Gastrocnemius medialis (tissue), 4 donors: ENCODE measurements around the gene ZDHHC12. TPM values are rescaled to one million over a fixed set of nuclear protein-coding genes. Genes with fewer than 3 reads are reported as not detected.
A peak's percentile ranks its signal among the peaks of the same experiment; 100 is the strongest.

ENCODE experiments used
- ATAC-seq, 2 donors: fragments of 150-250 bp; one replicate each; pipeline ENCODE4 v1.9.1; 2016
- DNase-seq, 2 donors: peaks; one replicate each; pipeline ENCODE4 v3.0.0-alpha.2; 2019
- H3K27ac ChIP-seq, 4 donors: fragments of 200-600 bp; sonication (generic); 1 replicate in 1 of 4; 2 replicates in 3 of 4; pipeline ENCODE4 v1.5.1; 2016 to 2018; ENCODE audit warnings: mild to moderate bottlenecking in 2 of 4, moderate library complexity in 1 of 4
- H3K27me3 ChIP-seq, 3 donors: fragments of 200-600 bp; sonication (generic) in 2 of 3; 1 replicate in 1 of 3; 2 replicates in 2 of 3; pipeline versions ENCODE4 v1.5.1 to v1.6.0; 2016 to 2019; ENCODE audit warnings: mild to moderate bottlenecking in 1 of 3, moderate library complexity in 1 of 3
- H3K36me3 ChIP-seq, 2 donors: fragments of 200-600 bp; sonication (generic) in 1 of 2; one replicate each; pipeline ENCODE4 v1.5.1; 2017 to 2018
- H3K4me1 ChIP-seq, 2 donors: fragments of 200-600 bp; sonication (generic) in 1 of 2; one replicate each; pipeline ENCODE4 v1.5.1; 2016 to 2017; ENCODE audit warnings: mild to moderate bottlenecking in 2 of 2
- H3K4me3 ChIP-seq, 4 donors: fragments of 200-600 bp; sonication (generic) in 3 of 4; 1 replicate in 1 of 4; 2 replicates in 3 of 4; pipeline ENCODE4 v1.5.1; 2016 to 2019; ENCODE audit warnings: mild to moderate bottlenecking in 2 of 4
- H3K9me3 ChIP-seq, 3 donors: fragments of 200-600 bp; sonication (generic) in 2 of 3; 1 replicate in 1 of 3; 2 replicates in 2 of 3; pipeline ENCODE4 v1.5.1; 2016 to 2019
- POLR2A ChIP-seq, 2 donors: fragments of 450-650 bp; IDR thresholded peaks; one replicate each; pipeline ENCODE4 v1.6.1; 2017; ENCODE audit warnings: antibody characterized with exemption in 2 of 2, mild to moderate bottlenecking in 2 of 2, moderate library complexity in 2 of 2
- in situ Hi-C, 4 donors: fragments of 200-750 bp; cut with MboI; loops; one replicate each; pipeline versions ENCODE4 v1.15.0 to v1.8.0; 2017; ENCODE audit warnings: low sequenced_read_pairs in 4 of 4
- intact Hi-C: fragments of 100-400 bp; cut with DNase I; formaldehyde crosslinking; loops from one replicate; pipeline ENCODE4 v1.15.1; 2023; ENCODE audit warnings: low total_unique reads
- total RNA-seq, 4 donors: library from RNA; depleted of rRNA; stranded (reverse); fragments of >200 nt; gene quantifications; one replicate each; pipeline versions ENCODE4 v1.1.0 to v1.2.3, GENCODE V29; 2016
- TF ChIP-seq, protein P1 (sequence below), 5 experiments: fragments of 450-650 bp in 3 of 5; fragments of 200-600 bp in 2 of 5; sonication (generic) in 2 of 5; IDR thresholded peaks in 4 of 5; conservative IDR thresholded peaks in 1 of 5; 1 replicate in 4 of 5; 2 replicates in 1 of 5; pipeline ENCODE4 v1.5.1; 2016 to 2019; ENCODE audit warnings: antibody characterized with exemption in 5 of 5, mild to moderate bottlenecking in 3 of 5, moderate library complexity in 3 of 5

Gene ZDHHC12
- total RNA-seq, 4 donors from 2014 or later, result 8.9 to 37.3 (median 31.0) TPM

DNA sequence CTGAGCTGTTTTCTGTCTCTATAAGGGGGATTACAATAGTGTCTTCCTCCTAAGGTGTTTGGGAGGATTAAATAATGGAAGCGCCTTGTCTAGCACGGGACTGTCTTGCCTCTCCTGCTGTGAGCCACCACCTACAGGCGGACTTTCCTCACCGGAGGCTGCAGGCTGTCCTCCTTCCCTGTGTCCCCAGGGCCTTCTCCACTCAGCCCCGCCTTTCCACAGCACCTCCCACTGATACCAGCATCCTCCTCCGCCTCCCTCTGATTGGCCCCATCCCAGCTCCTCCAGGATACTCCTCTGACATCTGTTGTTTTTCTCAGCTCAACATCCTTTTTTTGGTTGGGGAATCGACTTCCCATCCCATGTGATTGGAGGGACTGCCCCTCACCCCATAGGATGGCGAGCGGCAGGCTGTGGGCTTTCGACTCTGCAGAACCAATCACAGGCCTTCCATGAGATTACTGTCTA, 851 bp upstream of the ZDHHC12 start:
- Histone ChIP-seq H3K4me1 (peaks cover 0 to 8% of the 10 kb centered on the region in 2 donors), H3K4me3 (peak overlapping the region; percentile 62 to 85 (median 76)), H3K27ac (peak overlapping the region; percentile 74 to 84 (median 80)), H3K36me3 (no peaks in the 10 kb centered on the region), H3K27me3 (no peaks in the 10 kb centered on the region), H3K9me3 (no peaks in the 10 kb centered on the region)
- in situ Hi-C loops, result no loop called here
- intact Hi-C loops, result loop anchor here (1.0 to 2.0 kb wide), 3 partner anchors 22 to 46 kb away; partner anchors contain the start of genes PKN3, SET and ZER1
- ATAC-seq (peak; percentile 18 to 32), DNase-seq (peak; percentile 28 to 63)
- peak in 1 of 2 donors; percentile 6 for TF ChIP-seq POLR2A (IDR thresholded peaks at IDR 0.05)
- TF ChIP-seq, protein P1, sequence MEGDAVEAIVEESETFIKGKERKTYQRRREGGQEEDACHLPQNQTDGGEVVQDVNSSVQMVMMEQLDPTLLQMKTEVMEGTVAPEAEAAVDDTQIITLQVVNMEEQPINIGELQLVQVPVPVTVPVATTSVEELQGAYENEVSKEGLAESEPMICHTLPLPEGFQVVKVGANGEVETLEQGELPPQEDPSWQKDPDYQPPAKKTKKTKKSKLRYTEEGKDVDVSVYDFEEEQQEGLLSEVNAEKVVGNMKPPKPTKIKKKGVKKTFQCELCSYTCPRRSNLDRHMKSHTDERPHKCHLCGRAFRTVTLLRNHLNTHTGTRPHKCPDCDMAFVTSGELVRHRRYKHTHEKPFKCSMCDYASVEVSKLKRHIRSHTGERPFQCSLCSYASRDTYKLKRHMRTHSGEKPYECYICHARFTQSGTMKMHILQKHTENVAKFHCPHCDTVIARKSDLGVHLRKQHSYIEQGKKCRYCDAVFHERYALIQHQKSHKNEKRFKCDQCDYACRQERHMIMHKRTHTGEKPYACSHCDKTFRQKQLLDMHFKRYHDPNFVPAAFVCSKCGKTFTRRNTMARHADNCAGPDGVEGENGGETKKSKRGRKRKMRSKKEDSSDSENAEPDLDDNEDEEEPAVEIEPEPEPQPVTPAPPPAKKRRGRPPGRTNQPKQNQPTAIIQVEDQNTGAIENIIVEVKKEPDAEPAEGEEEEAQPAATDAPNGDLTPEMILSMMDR (IDR thresholded peaks at IDR 0.05 in 4 of 5, conservative IDR thresholded peaks at IDR 0.05 in 1 of 5), result no peak

DNA sequence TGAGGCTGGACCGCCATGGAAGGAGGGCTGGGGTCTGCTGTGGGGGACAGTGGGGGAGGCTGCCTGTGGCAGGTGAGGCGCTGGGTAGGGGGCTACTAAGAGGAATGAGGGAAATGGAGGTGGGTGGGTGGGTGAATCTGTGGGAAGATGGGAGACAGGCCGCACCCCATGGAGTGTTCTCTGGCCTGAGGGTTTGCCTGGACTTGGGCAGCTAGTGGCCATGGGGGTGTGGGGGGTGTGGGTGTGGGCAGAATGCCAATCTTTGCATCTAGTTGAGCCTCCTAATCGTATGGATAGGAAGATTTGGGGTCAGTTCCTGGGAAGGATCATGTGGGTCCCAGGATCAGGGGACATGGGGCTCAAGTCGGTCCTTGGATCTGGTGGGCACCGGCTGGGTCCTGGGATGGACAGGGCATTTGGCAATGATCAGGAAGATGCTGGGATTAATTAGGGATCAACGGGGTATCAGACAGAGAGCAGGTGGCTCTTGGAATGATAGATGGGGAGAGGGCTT, 518 bp downstream of the ZDHHC12 start:
- intact Hi-C loops, result no loop called here
- Histone ChIP-seq H3K27me3 (no peaks in the 10 kb centered on the region), H3K9me3 (no peaks in the 10 kb centered on the region), H3K4me1 (peaks cover 0 to 8% of the 10 kb centered on the region in 2 donors), H3K27ac (peak overlapping the region; percentile 74 to 84 (median 80)), H3K36me3 (no peaks in the 10 kb centered on the region), H3K4me3 (peak overlapping the region; percentile 62 to 85 (median 76))
- peak in 1 of 2 donors; percentile 7 for ATAC-seq
- in situ Hi-C loops, result no loop called here
- DNase-seq, result no peak
- TF ChIP-seq, protein P1 (IDR thresholded peaks at IDR 0.05 in 4 of 5, conservative IDR thresholded peaks at IDR 0.05 in 1 of 5), result no peak
- no peak for TF ChIP-seq POLR2A (IDR thresholded peaks at IDR 0.05)

GRCh38 chr9:128722380-128723351, 1.3 kb downstream of the ZDHHC12 start:
- H3K36me3 ChIP-seq, result no peaks in the 10 kb centered on the region
- no peaks in the 10 kb centered on the region for H3K27me3 ChIP-seq
- intact Hi-C loops (no loop called here), in situ Hi-C loops (no loop called here)
- no peaks in the 10 kb centered on the region for H3K9me3 ChIP-seq
- ATAC-seq, result no peak
- peak overlapping the region; percentile 27 to 81 (median 76) for H3K27ac ChIP-seq
- no peak for DNase-seq
- peaks cover 0 to 8% of the 10 kb centered on the region in 2 donors for H3K4me1 ChIP-seq
- TF ChIP-seq, protein P1 (IDR thresholded peaks at IDR 0.05 in 4 of 5, conservative IDR thresholded peaks at IDR 0.05 in 1 of 5), result no peak
- no peak overlapping the region for H3K4me3 ChIP-seq

DNA sequence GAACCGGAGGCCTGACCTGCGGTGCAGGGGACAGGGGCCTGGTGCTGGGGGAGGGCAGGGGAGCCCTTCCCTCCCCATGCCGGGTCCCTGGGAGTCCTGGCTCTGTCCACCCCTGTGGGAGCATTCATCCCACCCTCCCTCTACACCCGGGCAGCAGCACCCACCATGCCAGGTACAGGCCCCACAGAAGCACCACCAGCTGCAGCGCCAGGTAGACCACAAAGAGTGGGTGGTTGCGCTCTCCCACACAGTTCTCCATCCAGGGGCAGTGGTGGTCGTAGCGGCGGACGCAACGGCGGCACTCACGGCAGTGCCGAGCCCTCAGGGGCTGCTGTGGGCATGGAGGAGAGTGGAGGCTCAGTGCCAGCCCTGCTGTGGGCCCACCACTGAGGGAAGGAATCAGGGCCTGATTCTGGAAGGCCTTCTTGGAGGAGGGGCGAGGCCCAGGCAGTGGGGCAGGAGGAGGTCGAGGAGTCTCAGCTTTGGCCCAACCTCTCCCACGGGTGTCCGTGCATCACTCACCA, 2.4 kb downstream of the ZDHHC12 start:
- Histone ChIP-seq H3K9me3 (no peaks in the 10 kb centered on the region), H3K27ac (no peak overlapping the region), H3K4me1 (peaks cover 0 to 8% of the 10 kb centered on the region in 2 donors), H3K36me3 (no peaks in the 10 kb centered on the region), H3K27me3 (no peaks in the 10 kb centered on the region), H3K4me3 (no peak overlapping the region)
- no peak for ATAC-seq
- in situ Hi-C loops (no loop called here), intact Hi-C loops (no loop called here)
- TF ChIP-seq, protein P1 (IDR thresholded peaks at IDR 0.05 in 4 of 5, conservative IDR thresholded peaks at IDR 0.05 in 1 of 5), result no peak
- no peak for TF ChIP-seq POLR2A (IDR thresholded peaks at IDR 0.05)
- DNase-seq, result no peak
